K562 (cell line): ENCODE measurements around the gene SLC23A2.

Experiments
- FOSL1 ChIP-seq: fragments of 200-800 bp; sonication (Bioruptor generic); conservative IDR thresholded peaks from 2 replicates; pipeline ENCODE4 v1.6.1; 2016; ENCODE audit warnings: missing genetic modification characterization, missing compliant biosample characterization
- GABPB1 ChIP-seq: sonication (generic); formaldehyde crosslinking; IDR thresholded peaks from 2 replicates; pipeline ENCODE4 v1.8.0; 2022; ENCODE audit warnings: mild to moderate bottlenecking, missing genetic modification reagents
- MAZ ChIP-seq, 2 experiments: fragments of 450-650 bp in 1 of 2; sonication (generic) in 1 of 2; formaldehyde crosslinking; IDR thresholded peaks in 1 of 2; conservative IDR thresholded peaks in 1 of 2; 2 replicates each; pipeline versions ENCODE4 v1.4.0 to v1.5.0; 2020; ENCODE audit warnings: mild to moderate bottlenecking in 1 of 2, missing genetic modification reagents in 1 of 2
- NR2C1 ChIP-seq, 2 experiments: fragments of 450-650 bp; IDR thresholded peaks; 2 replicates each; pipeline ENCODE4 v1.6.1; 2017; ENCODE audit warnings: mild to moderate bottlenecking in 2 of 2, antibody characterized with exemption in 1 of 2, inconsistent platforms in 1 of 2, missing compliant biosample characterization in 1 of 2, missing genetic modification characterization in 1 of 2
- POLR3A ChIP-seq: IDR thresholded peaks from 2 replicates; pipeline ENCODE4 v1.6.1; 2011; ENCODE audit warnings: borderline replicate concordance, mild to moderate bottlenecking, moderate library complexity; ENCODE audit not compliant: insufficient read length, insufficient read depth; ENCODE audit errors: extremely low read depth
- SRSF9 ChIP-seq: fragments of 200-400 bp; formaldehyde crosslinking; IDR thresholded peaks from 2 replicates; pipeline ENCODE4 v1.6.1; 2017; ENCODE audit warnings: low read depth, low read length, borderline replicate concordance
- YY1 ChIP-seq, 3 experiments: IDR thresholded peaks; 2 replicates each; pipeline ENCODE4 v1.6.1; 2011; ENCODE audit warnings: low read length in 2 of 3, mild to moderate bottlenecking in 2 of 3, moderate library complexity in 2 of 3, borderline replicate concordance in 1 of 3, control low read depth in 1 of 3, low read depth in 1 of 3; ENCODE audit not compliant: insufficient read depth in 3 of 3, insufficient replicate concordance in 2 of 3, control insufficient read depth in 1 of 3, insufficient read length in 1 of 3; ENCODE audit errors: extremely low read depth in 1 of 3
- ZBTB7A ChIP-seq: IDR thresholded peaks from 2 replicates; pipeline ENCODE4 v1.6.1; 2011; ENCODE audit warnings: low read depth, mild to moderate bottlenecking, low read length, moderate library complexity, borderline replicate concordance; ENCODE audit not compliant: control insufficient read depth
- ZNF146 ChIP-seq: IDR thresholded peaks from one replicate; pipeline ENCODE4 v1.6.1; 2018; ENCODE audit warnings: missing compliant biosample characterization; ENCODE audit not compliant: unreplicated experiment
- ZNF75A ChIP-seq: fragments of 450-650 bp; formaldehyde crosslinking; IDR thresholded peaks from 2 replicates; pipeline ENCODE4 v1.4.0; 2020; ENCODE audit warnings: mild to moderate bottlenecking
- TF ChIP-seq, protein P1 (sequence below), 3 experiments: IDR thresholded peaks in 2 of 3; conservative IDR thresholded peaks in 1 of 3; 2 replicates each; pipeline ENCODE4 v1.5.1; 2011 to 2012; ENCODE audit warnings: low read length in 3 of 3, mild to moderate bottlenecking in 3 of 3, control low read depth in 2 of 3, improper control_type of control experiment in 1 of 3, inconsistent platforms in 1 of 3, low read depth in 1 of 3, mixed read lengths in 1 of 3, moderate library complexity in 1 of 3; ENCODE audit not compliant: insufficient read depth in 2 of 3

DNA sequence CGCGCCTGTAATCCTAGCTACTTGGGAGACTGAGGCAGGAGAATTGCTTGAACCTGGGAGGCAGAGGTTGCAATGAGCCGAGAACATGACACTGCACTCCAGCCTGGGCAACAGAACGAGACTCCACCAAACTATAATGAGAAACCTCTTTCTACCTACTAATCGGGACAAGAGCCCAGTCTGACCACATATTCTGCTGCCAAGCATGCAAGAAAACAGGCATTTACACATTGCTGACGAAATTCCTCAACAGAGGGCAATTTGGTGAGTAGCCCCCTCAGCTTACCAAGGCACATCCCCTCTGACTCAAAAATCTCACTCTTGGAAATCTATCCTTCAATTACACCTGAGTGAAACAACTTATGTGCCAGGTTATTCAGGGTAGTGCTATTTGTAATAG, 81.2 kb downstream of the SLC23A2 start:
- TF ChIP-seq ZNF75A (CRISPR knock-in tag) (no peak), MAZ (CRISPR knock-in tag; conservative IDR thresholded peaks at IDR 0.05 in 1 of 2, IDR thresholded peaks at IDR 0.05 in 1 of 2) (no peak), ZNF146 (CRISPR knock-in tag) (no peak), SRSF9 (no peak), YY1 (IDR thresholded peaks at IDR 0.05; ENCODE audit: borderline replicate concordance in 1 of 3, control insufficient read depth in 1 of 3, extremely low read depth in 1 of 3, insufficient read depth in 3 of 3, insufficient read length in 1 of 3, insufficient replicate concordance in 2 of 3, low read depth in 1 of 3, low read length in 2 of 3) (no peak), POLR3A (no peak), NR2C1 (IDR thresholded peaks at IDR 0.05) (no peak), NR2C1 (tag; IDR thresholded peaks at IDR 0.05) (no peak), ZBTB7A (no peak), FOSL1 (tag) (no peak), GABPB1 (CRISPR knock-in tag) (no peak)
- TF ChIP-seq, protein P1, sequence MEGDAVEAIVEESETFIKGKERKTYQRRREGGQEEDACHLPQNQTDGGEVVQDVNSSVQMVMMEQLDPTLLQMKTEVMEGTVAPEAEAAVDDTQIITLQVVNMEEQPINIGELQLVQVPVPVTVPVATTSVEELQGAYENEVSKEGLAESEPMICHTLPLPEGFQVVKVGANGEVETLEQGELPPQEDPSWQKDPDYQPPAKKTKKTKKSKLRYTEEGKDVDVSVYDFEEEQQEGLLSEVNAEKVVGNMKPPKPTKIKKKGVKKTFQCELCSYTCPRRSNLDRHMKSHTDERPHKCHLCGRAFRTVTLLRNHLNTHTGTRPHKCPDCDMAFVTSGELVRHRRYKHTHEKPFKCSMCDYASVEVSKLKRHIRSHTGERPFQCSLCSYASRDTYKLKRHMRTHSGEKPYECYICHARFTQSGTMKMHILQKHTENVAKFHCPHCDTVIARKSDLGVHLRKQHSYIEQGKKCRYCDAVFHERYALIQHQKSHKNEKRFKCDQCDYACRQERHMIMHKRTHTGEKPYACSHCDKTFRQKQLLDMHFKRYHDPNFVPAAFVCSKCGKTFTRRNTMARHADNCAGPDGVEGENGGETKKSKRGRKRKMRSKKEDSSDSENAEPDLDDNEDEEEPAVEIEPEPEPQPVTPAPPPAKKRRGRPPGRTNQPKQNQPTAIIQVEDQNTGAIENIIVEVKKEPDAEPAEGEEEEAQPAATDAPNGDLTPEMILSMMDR (IDR thresholded peaks at IDR 0.05 in 2 of 3, conservative IDR thresholded peaks at IDR 0.05 in 1 of 3; ENCODE audit: insufficient read depth in 2 of 3, low read depth in 1 of 3, low read length in 3 of 3) = no peak
